ENCODE data around the gene SH3TC1. TPM values are rescaled to one million over a fixed set of nuclear protein-coding genes. Genes with fewer than 3 reads are reported as not detected.
A peak's percentile ranks its signal among the peaks of the same experiment; 100 is the strongest.

SH3TC1 gene
- total and polyA plus RNA-seq, 10 of the 15 experiments (the other 5 are each of a cell fraction or from before 2014, with no cell fraction given): 0.19 to 47.0 (median 18.4) TPM

- Histone ChIP-seq H3K9ac (ENCODE audit: control insufficient read depth, insufficient read depth, low read length) (no peak overlapping the region), H4K20me1 (ENCODE audit: control insufficient read depth, insufficient read depth) (no peaks in the 10 kb centered on the region), H3K4me2 (ENCODE audit: control insufficient read depth, insufficient read depth) (no peak overlapping the region), H3K36me3 (ENCODE audit: control insufficient read depth in 2 of 2, insufficient read depth in 2 of 2, low read length in 1 of 2) (no peaks in the 10 kb centered on the region), H3K27ac (ENCODE audit: control insufficient read depth, insufficient read depth) (no peak overlapping the region), H3K9me3 (replicated peaks; ENCODE audit: control insufficient read depth, insufficient read depth, low read length) (no peaks in the 10 kb centered on the region), H3K4me1 (ENCODE audit: control insufficient read depth, insufficient read depth, low read length) (no peaks in the 10 kb centered on the region), H3K4me3 (no peak overlapping the region), H3K27me3 (replicated peaks in 1 of 2; ENCODE audit: control insufficient read depth in 2 of 2, insufficient read depth in 2 of 2, low read length in 1 of 2) (no peaks in the 10 kb centered on the region), H2AFZ (ENCODE audit: control insufficient read depth, low read depth, low read length) (no peak overlapping the region), H3K79me2 (ENCODE audit: control insufficient read depth, insufficient read depth, low read length) (no peaks in the 10 kb centered on the region)
- DNase-seq (ENCODE audit: low read depth, low spot score): no peak
- no peak; the same call in 1 of the 3 replicates for ATAC-seq
- RAD21 ChIA-PET (ENCODE audit: unreplicated experiment): interaction anchor here (0.6 kb wide), 1 partner anchor 176 kb away, joined by 4 read pairs; no protein-coding TSS in a partner anchor
- intact Hi-C loops (cut with micrococcal nuclease; ENCODE audit: unreplicated experiment) (no loop called here), in situ Hi-C loops (cut with MboI) (no loop called here)
- SMC1A ChIA-PET (ENCODE audit: uncharacterized antibody, unreplicated experiment): no interaction called here
- 10% methylated on average over 13 of the region's 13 CpGs for WGBS (ENCODE audit: insufficient coverage, insufficient replicate concordance, low lambda C conversion rate, missing lambda C conversion rate)
- no TSS peak for BruUV-seq (replicated peaks)
- POLR2A ChIA-PET: no interaction called here
- TF ChIP-seq SMARCA5 (IDR thresholded peaks at IDR 0.05) (no peak), TCF3 (IDR thresholded peaks at IDR 0.05; ENCODE audit: borderline replicate concordance, insufficient read depth, low read depth, low read length) (no peak), CREB1 (IDR thresholded peaks at IDR 0.05; ENCODE audit: low read depth) (no peak), BHLHE40 (IDR thresholded peaks at IDR 0.05; ENCODE audit: borderline replicate concordance in 1 of 2, low read depth in 2 of 2, low read length in 1 of 2) (peak in 1 of 2 experiments; percentile 46; a peak in 2 of 4 replicates)
- TF ChIP-seq, protein P1, sequence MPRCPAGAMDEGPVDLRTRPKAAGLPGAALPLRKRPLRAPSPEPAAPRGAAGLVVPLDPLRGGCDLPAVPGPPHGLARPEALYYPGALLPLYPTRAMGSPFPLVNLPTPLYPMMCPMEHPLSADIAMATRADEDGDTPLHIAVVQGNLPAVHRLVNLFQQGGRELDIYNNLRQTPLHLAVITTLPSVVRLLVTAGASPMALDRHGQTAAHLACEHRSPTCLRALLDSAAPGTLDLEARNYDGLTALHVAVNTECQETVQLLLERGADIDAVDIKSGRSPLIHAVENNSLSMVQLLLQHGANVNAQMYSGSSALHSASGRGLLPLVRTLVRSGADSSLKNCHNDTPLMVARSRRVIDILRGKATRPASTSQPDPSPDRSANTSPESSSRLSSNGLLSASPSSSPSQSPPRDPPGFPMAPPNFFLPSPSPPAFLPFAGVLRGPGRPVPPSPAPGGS (IDR thresholded peaks at IDR 0.05; ENCODE audit: borderline replicate concordance, insufficient read depth, low read depth, low read length, poor library complexity, severe bottlenecking): no peak
- TF ChIP-seq, protein P2, sequence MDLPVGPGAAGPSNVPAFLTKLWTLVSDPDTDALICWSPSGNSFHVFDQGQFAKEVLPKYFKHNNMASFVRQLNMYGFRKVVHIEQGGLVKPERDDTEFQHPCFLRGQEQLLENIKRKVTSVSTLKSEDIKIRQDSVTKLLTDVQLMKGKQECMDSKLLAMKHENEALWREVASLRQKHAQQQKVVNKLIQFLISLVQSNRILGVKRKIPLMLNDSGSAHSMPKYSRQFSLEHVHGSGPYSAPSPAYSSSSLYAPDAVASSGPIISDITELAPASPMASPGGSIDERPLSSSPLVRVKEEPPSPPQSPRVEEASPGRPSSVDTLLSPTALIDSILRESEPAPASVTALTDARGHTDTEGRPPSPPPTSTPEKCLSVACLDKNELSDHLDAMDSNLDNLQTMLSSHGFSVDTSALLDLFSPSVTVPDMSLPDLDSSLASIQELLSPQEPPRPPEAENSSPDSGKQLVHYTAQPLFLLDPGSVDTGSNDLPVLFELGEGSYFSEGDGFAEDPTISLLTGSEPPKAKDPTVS (IDR thresholded peaks at IDR 0.05; ENCODE audit: low read depth, low read length): no peak
- TF ChIP-seq, protein P3, sequence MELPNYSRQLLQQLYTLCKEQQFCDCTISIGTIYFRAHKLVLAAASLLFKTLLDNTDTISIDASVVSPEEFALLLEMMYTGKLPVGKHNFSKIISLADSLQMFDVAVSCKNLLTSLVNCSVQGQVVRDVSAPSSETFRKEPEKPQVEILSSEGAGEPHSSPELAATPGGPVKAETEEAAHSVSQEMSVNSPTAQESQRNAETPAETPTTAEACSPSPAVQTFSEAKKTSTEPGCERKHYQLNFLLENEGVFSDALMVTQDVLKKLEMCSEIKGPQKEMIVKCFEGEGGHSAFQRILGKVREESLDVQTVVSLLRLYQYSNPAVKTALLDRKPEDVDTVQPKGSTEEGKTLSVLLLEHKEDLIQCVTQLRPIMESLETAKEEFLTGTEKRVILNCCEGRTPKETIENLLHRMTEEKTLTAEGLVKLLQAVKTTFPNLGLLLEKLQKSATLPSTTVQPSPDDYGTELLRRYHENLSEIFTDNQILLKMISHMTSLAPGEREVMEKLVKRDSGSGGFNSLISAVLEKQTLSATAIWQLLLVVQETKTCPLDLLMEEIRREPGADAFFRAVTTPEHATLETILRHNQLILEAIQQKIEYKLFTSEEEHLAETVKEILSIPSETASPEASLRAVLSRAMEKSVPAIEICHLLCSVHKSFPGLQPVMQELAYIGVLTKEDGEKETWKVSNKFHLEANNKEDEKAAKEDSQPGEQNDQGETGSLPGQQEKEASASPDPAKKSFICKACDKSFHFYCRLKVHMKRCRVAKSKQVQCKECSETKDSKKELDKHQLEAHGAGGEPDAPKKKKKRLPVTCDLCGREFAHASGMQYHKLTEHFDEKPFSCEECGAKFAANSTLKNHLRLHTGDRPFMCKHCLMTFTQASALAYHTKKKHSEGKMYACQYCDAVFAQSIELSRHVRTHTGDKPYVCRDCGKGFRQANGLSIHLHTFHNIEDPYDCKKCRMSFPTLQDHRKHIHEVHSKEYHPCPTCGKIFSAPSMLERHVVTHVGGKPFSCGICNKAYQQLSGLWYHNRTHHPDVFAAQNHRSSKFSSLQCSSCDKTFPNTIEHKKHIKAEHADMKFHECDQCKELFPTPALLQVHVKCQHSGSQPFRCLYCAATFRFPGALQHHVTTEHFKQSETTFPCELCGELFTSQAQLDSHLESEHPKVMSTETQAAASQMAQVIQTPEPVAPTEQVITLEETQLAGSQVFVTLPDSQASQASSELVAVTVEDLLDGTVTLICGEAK (IDR thresholded peaks at IDR 0.05; ENCODE audit: borderline replicate concordance): 0 out of 2 replicates have a peak, but pooled peaks have one; percentile 23
- CTCF ChIA-PET: interaction anchor here (1.0 kb wide), 2 partner anchors 17 to 82 kb away, joined by 3 read pairs; no protein-coding TSS in a partner anchor
- FAIRE-seq: no peak
Observed at GRCh38 chr4:8258552-8259212, 59.6 kb downstream of the SH3TC1 start.

All from GM12878 (cell line).